Measurements from ENCODE around the gene SMIM36.
"Not testable (repeated sequence)": the region's sequence is repeated elsewhere in the genome, so short reads cannot be mapped to it uniquely, and the experiment has no call there.

Gene SMIM36

DNA sequence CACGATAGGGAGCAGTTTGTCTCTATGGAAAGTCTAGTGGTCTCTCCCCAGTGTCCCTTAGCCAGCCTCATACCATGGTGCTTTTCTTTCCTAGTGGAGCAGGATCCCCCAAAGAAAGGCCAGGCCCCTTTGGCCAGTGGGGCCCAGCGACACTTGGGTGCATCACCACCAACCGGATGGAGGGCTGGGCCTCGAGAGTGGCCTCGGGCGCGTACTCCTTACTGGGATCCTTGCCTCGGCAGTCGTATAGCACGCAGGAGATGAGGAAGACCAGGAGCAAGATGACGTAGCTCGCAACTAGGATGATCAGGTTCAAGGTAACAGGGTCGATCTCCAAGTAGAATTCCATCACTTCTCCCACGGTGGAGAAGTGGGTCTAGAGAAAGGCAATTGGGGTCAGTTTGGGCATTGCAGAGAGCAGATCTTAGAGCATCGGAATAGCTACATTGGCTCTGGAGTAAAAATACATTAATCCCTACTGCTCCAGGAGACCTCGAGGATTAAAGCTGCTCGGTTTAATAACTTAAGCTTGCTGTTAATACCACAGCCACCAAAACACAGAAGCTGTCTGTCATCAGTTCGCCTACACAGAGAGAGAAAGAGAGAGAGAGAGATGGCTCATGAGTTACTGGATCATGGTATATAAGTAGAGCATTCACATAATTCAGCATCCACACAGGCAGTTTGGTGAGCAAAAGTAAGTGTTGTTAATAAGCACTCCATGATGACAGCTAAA, at the start of gene SMIM36:
TSS of gene SMIM36 (minus strand) at position 467 of the 736 bp plus-strand sequence.
- no peak for DNase-seq (ENCODE audit: low read depth in 2 of 3, low spot score in 1 of 3)

DNA sequence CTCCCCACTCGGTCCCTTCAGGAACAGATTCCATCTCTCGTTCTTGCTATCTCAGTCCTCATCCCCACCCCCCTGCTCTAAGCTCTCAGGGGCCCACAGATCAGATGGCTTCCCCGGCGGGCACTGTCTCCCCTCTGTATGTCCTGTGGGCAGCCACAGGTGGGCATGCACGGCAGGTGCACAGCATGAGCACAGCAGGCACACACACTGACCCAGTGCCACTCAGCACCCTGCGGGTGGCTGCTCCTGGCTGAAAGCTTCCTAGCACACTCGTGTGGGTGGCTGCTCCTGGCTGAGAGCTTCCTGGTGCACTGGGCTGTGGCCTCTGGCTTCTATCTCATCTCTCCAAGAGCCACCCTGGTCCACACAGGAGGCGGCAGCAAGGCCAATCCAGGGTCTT, 44.5 kb upstream of the SMIM36 start:
- DNase-seq (ENCODE audit: low read depth in 2 of 3, low spot score in 1 of 3): no peak

DNA sequence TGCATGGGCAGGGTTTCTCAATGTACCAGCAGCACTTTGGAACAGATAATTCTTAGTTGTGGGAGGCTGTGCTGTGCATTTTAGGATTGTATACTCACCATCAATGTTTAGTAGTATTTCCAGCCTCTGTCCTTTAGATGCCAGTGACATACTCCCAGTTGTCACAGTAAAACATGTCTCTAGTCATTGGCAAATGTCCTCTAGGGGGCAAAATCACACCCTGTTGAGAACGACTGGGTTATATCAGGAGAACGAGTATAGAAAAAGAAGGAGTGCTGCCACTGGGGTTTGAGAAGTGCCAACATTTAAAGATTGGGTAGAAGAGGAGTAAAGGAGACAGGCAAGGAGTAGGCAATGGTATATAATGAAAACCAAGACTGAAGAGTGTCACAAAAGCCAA, 37.9 kb upstream of the SMIM36 start:
- no peak for DNase-seq (ENCODE audit: low read depth in 2 of 3, low spot score in 1 of 3)

DNA sequence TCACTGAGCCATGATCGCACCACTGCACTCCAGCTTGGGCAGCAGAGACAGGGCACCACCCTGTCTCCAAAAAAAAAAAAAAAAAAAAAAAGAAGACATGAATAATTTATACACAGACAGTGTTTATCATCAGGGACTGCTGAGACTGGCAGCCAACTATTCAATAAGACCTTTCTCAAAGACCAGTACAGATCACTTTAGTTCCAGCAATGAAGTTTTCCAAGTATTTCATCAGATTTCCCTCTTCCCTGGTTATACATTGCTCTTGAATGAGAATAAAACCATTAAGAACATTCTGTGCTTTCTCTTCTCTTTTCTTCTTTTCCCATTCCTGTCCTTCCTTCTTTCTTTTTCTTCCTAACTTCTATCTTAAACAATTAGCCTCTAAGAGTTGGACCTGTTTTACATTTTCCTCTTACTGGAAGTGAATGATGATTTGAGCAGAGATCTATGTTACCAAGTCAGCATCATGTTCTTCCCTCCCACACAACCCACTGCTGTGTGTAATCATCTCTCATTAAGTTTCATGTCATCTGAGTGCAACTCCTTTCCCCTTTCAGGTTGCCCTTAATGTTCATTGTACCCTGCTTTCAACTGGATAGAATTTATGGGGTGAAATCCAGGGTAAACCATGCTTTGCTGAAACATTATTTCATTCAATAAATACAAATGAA, 35.9 kb upstream of the SMIM36 start:
- no peak for DNase-seq (ENCODE audit: low read depth in 2 of 3, low spot score in 1 of 3)

DNA sequence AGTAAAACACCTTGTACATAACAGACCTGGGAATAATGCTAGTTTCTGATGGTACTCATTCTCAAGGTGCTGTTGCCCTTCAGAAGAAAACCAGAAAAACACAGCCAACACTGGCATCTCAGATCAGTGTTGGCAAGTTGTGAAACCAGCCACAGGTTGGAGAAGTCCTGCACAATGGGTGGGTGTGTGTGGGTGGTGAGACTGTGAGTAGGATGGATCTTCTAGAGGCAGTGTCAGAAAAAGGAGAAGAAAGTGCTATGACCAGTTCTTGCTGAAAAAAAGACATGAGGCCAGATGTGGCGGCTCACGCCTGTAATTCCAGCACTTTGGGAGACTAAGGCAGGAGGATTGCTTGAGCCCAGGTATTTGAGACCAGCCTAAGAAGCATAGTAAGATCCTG, 35.2 kb upstream of the SMIM36 start:
- no peak for DNase-seq (ENCODE audit: low read depth in 2 of 3, low spot score in 1 of 3)

DNA sequence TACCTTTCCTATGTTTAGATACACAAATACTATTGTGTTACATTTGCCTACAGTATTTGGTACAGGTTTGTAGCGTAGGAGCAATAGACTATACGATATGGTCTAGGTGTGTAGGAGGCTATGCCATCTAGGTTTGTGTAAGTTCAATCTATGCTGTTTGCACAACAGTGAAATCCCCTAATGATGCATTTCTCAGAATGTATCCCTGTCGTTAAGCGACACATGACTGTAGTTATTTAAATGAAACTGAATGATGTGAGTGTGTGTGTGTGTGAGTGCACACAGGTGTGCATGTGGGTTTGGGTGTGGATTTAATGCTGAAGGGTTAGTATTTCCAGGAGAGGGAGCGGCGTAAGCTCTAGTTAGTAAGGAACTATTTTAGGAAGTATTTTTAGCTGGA, 34.6 kb upstream of the SMIM36 start:
- no peak for DNase-seq (ENCODE audit: low read depth in 2 of 3, low spot score in 1 of 3)

DNA sequence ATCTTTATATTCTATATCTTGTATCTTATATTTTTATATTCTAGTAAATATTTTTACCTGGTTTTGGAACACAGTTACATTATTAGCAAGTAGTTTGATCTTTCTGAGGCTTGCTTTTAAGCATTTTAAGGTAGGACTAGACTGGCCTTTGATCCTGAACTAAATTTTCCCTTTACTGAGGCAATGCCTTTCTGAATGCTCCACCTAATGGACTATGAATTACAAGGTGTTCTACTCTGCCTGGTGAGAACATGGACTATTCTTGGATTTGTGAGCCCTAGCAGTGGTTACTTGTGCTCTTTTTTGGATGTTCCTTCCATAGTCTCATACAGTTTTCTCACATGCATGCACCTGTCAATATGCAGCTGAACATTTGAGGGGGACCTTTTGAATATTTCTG, 32.5 kb upstream of the SMIM36 start:
- no peak for DNase-seq (ENCODE audit: low read depth in 2 of 3, low spot score in 1 of 3)

DNA sequence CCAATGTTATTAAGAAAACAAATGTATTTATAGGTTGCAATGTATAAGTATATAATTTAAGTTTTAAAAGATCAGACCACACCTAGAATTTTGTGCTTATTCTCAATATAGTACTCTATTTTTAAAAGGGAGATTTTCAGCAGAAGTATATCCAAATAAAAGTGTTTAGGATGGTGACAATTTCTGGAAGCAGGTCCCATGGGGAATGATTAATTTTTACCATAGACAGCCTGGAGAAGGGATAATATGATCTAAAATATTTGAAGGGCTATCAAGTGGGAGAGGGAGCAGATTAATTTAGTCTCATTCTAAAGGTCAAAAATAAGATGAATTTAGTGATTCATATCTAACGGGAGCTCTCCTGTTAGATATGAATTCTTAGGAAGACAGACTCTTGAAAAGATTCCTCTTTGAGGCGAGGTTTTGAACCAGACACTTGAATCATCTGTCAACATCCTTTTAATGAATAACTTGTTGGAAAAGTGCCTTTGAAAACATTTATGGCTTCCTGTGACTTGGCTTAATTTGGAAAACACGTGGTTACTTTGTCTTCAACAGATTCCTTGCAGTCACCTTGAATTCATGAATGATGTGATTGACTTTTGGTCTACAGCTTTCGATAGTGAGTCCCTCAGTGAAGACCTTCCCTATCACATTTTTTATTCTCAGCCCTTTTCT, 29.3 kb upstream of the SMIM36 start:
- no peak for DNase-seq (ENCODE audit: low read depth in 2 of 3, low spot score in 1 of 3)

DNA sequence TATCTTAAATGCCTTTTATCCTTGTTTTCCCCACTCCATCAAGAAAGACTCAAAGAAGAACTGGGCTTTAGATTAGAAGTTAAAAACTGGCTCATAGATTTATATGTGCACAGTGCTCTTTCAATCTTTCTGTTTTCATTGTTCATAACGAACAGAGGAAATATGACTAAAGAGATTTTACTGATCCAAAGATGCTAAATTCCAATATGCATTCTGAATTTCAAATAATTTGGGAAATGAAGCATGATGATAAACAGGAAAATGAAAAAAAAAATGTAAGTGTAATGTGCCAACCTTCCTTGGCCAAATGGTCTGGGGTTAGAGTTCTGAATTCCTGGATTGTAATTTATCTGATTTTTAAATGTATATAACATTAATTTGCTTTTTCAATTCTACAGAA, 25.0 kb upstream of the SMIM36 start:
- DNase-seq (ENCODE audit: low read depth in 2 of 3, low spot score in 1 of 3): no peak

DNA sequence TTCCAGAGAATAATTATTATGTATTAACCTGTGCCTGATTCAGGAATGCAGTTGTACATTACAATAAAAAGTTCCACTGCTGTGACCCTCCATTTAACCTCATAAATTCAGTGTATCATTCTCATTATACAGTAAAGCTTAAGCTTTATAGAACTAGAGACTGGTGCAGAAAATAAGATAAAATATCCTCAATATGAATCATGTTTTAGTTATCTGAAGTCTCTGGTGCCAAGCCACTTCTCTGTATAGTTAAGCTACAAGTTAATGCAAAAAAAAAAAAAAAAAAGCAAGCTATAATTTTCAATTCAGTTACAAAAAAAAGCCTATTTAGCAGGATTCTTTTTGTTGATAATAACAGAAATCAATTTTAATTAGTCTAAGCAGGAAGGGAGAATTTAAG, 22.4 kb upstream of the SMIM36 start:
- no peak for DNase-seq (ENCODE audit: low read depth in 2 of 3, low spot score in 1 of 3)

DNA sequence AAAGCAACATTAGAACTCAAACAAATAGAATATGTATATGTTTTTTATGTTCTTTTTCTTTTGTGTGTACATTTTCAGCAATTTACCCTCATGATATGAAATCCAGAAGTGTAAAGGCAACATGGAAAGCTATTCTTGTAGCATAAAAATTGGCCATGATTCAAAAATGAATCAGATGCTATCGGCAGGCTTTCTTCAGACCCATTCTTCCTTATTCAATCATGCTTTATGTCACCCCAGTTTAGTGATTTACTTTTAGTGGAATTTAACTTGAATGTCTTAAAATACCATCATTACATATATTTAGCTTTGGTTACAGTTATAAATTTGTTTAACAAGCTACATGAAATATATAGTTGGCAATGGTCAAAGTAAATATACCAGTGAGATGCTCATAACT, 21.4 kb upstream of the SMIM36 start:
- DNase-seq (ENCODE audit: low read depth in 2 of 3, low spot score in 1 of 3): no peak

DNA sequence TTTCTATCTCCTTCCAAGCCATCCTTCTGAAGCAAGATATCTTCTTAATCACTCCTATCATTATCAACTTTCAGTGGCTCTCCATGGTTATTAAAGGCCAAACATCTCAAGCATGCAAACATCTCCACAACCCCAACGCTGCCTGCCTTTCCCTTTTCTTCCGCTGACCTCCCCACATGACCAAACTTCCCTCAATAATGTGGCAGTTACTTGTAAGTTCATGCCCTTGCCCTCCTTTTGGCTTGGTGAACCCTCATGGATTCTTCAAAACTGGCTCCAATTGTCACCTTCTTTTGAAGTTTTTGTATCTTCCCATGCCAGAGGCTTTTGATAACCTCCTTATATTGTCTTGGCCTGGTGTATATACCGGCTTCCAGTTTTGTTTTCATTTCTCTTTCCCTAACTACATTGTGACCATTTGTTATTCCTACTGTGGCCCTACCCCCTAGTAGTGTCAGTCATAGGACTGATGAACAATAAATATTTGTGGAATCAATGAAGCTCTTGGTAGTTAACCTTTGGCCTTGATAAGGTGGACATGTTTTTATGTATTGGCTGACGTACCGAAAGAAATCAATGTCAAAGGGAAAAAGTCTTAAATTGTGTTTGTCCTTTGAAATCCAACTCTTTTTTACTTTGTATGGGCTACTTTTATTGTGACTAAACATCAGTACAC, 19.9 kb upstream of the SMIM36 start:
- no peak for DNase-seq (ENCODE audit: low read depth in 2 of 3, low spot score in 1 of 3)

DNA sequence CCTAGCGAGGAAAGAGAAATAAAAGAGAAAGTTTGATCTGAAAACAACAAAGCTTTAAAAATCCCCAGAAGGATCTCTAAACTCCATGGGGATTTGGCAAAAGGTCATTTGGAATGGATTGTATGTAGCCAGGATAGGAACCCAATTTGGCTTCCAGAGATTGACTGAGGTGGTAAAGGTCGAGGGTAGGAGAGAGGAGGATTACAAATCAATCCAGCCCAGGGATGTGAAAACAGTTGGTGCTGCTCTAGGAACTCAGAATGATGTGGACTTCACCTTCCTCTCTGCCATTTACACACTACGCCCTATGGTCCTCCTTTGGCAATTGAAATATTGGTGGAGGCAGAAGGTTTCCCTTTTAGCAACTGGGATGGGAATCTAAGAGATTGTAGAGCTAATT, 18.8 kb upstream of the SMIM36 start:
- DNase-seq (ENCODE audit: low read depth in 2 of 3, low spot score in 1 of 3): no peak

DNA sequence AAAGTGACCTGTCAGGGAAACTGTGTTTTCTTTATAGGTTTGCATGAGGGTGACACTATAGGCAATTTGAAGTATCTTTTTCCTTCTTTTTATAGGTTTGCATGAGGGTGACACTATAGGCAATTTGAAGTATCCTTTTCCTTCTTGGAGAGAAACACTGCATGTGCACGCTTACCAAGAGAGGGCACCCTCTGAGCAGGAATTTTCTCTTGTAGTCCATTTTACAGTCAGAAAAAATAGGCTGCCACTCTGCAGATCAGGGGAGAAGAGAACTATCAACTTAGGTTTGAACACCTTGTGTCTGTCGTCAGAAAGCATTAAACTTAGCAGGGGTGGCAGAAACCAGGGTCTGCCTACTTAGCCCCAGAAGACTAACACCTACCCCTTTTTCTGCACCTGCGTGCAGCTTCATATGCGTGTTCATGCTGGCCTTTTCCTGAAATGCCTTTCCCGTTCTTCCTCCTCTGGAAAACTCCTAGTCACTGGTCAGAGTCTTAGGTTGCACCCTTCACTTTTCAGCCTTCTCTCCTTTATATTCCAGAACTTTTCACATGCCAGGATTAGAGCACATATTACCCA, 16.4 kb upstream of the SMIM36 start:
- DNase-seq (ENCODE audit: low read depth in 2 of 3, low spot score in 1 of 3): peak in 1 of 3 donors; percentile 9

DNA sequence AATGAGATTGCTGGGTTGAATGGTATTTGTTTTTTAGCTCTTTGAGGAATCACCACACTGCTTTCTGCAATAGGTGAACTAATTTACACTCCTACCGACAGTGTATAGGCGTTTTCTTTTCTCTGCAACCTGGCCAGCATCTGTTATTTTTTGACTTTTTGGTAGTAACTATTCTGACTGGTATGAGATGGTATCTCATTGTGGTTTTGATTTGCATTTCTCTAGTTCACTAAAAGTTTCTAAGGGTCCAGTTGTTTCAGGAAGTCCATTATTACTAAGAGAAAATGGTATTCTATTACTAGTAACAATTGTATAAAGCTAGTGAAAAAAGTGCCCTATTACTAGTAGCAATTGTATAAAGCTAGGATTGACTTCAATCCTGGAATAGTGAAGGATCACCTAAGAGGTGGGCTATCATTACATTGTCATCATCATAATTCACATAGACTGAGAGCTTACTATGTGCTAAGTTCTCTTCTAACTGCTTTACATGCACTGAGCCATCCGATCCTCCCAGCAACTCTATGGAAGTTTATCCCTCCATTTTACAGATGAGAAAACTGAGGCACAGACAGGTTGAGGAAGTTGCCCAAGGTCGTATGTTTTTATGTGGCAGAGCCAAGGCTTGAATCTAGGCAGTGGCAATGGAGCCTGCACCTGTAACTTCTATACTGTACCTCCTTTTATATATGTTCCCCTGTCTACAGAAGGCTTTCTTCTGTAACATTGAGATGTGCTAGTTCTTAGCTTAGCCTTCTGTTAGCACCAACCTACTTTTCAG, 13.4 kb upstream of the SMIM36 start:
- DNase-seq (ENCODE audit: low read depth in 2 of 3, low spot score in 1 of 3): no peak

DNA sequence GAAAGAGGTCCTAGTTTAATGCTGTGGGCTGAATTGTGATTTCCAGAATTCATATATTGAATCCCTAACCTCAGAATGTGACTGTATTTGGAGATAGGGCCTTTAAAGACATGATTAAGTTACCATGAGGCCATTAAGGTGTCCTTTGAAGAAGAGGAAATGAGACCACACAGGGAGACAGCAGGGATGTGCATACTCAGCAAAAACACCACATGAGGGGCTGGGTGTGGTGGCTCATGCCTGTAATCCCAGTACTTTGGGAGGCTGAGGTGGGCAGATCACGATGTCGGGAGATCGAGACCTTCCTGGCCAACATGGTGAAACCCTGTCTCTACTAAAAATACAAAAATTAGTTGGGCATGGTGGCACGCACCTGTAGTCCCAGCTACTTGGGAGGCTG, 11.8 kb upstream of the SMIM36 start:
- not testable (repeated sequence) for DNase-seq (ENCODE audit: low read depth in 2 of 3, low spot score in 1 of 3)

DNA sequence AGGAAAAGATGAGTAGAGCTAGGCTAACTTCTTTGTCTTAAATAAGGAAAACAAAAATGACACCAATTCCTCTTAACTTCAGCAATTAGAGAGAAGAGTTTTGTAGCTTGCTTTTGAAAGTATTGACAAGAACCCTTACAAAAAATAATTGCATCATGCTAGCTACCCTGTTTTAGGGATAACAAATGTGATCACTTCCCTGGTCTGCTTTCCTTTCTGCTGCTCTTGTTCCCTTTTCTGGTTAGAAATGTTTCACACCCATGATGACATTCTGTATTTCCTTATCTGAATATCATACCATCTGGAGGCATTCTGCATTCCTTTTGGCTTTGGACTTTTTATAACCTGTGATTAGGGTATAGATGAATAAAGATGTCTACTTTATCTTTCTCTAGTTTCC, 9.9 kb upstream of the SMIM36 start:
- DNase-seq (ENCODE audit: low read depth in 2 of 3, low spot score in 1 of 3): no peak

DNA sequence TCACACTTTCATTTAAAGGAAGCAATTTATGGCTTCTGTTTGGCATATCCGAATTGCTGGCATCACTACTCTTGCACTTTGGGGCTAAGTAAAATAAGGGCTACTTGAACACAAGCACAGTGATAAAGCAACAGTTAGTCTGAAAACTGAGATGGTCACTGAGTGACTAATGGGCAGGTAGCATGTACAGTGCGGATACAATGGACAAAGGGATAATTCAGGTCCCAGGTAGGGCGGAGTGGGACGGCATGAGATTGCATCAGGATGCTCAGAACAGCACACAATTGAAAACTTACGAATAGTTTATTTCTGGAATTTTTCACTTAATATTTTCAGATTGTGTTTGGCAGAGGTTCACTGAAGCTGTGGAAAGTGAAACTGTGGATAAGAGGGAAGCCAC, 9.2 kb upstream of the SMIM36 start:
- DNase-seq (ENCODE audit: low read depth in 2 of 3, low spot score in 1 of 3): no peak

DNA sequence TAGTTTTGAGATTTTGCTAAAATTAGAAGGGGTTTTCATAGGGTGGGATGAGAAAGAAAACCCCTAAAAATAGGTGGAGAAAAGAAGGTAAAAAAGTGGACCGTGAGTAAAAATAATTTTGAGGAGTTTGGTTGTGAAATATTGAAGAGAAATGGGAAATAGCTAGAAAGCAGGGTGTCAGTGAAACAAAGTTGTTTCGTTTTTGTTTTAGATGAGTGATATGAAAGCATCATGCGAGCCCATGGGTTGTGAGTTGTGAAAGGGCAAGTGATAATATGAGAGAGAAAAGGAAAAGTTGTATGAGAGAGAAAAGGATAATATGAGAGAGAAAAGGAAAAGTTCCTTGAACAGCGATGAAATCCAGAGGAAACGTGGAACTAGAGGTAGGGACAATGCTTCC, 7.3 kb upstream of the SMIM36 start:
- no peak for DNase-seq (ENCODE audit: low read depth in 2 of 3, low spot score in 1 of 3)

DNA sequence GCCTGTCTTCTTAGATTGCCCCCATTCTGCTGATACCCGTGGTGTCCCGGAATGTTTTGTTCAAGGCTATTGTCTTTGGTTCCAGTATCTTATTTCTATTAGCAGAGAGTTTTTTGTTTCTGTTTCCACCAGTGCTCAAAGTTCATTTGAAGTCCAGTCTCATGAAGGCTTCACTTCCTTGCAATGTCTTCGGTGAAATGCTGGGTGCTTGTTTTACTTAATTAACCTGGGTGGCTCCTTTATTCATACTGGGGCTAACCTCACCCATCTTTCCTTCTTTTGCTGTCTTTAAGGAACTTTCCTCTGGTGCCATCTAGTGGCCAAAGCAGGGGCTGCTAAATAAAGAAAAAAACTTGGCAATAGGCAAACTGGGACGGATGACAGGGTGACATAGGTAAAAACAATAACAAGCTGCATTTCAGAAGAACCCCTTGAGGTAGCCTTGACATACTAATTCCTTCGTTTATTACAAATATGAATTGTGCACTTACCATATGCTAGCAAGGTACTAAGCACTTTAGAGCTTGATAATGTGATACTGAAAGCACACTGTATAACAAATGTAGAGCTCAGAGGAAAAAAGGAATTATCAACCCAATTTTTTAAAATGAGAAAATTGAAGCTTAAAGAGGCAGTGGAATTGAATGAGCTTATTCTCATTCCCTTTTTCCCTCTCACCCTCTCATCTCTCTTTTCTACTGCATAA, 2.8 kb upstream of the SMIM36 start:
- peak; percentile 61 to 80 (median 61) for DNase-seq (ENCODE audit: low read depth in 2 of 3, low spot score in 1 of 3)
